ENCODE measurements around the gene SLC2A11.

DNA sequence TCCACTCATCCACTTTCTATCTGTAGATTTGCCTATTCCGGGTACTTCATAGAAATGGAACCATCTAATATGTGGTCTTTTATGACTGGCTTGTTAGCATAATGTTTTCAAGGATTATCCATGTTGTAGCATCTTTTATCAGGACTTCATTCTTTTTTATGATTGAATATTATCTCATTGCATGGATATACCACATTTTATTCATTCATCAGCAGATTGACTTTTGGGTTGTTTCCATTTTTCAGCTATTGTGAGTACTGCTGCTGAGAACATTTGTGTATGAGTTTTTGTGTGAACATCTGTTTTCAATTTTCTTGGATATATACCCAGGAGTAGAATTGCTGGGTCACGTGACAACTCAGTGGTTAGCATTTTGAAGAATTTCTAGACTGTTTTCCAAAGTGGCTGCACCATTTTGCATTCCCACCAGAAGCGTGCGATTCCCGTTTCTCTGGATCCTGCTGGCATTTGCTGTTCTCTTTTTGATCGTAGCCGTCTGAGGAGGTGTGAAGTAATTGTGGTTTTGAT lies 27.8 kb upstream of the SLC2A11 start:
- TF ChIP-seq YY1 (IDR thresholded peaks at IDR 0.05; ENCODE audit: insufficient read depth, insufficient read length) (no peak), ZNF274 (IDR thresholded peaks at IDR 0.05; ENCODE audit: low read depth, low read length) (no peak), SUZ12 (IDR thresholded peaks at IDR 0.05; ENCODE audit: extremely low read depth, insufficient read depth, insufficient read length) (no peak)
